GM21786 (cell line): ENCODE measurements around the gene GFPT1.
A peak's percentile ranks its signal among the peaks of the same experiment; 100 is the strongest.

Experiments used
- ATAC-seq: cut with Tn5 transposase; IDR thresholded peaks from one replicate; pipeline ENCODE4 v1.9.1; 2021; ENCODE audit not compliant: unreplicated experiment

GFPT1 gene

GRCh38 chr2:69330781-69331180 lies 56.2 kb downstream of the GFPT1 start:
- ATAC-seq: no peak

GRCh38 chr2:69322631-69323030 lies 64.4 kb downstream of the GFPT1 start:
- no peak for ATAC-seq

GRCh38 chr2:69316550-69316949 lies 70.5 kb downstream of the GFPT1 start:
- no peak for ATAC-seq

- no peak for ATAC-seq
Measured at GRCh38 chr2:69315160-69315761, 71.8 kb downstream of the GFPT1 start.

- ATAC-seq: no peak
Measured at GRCh38 chr2:69311024-69311416, 76.0 kb downstream of the GFPT1 start.

GRCh38 chr2:69310111-69311023 lies 76.7 kb downstream of the GFPT1 start:
- no peak for ATAC-seq

- ATAC-seq: no peak
Measured at GRCh38 chr2:69309351-69310110, 77.5 kb downstream of the GFPT1 start.

- ATAC-seq: no peak
Measured at GRCh38 chr2:69308338-69308737, 78.7 kb downstream of the GFPT1 start.

- ATAC-seq: no peak
Measured at GRCh38 chr2:69307579-69308064, 79.4 kb downstream of the GFPT1 start.

- peak; percentile 70 for ATAC-seq
Measured at GRCh38 chr2:69306822-69307578, 80.0 kb downstream of the GFPT1 start.

GRCh38 chr2:69306393-69306821 lies 80.6 kb downstream of the GFPT1 start:
- ATAC-seq: no peak

- no peak for ATAC-seq
Measured at GRCh38 chr2:69305712-69306392, 81.2 kb downstream of the GFPT1 start.

- no peak for ATAC-seq
Measured at GRCh38 chr2:69305166-69305565, 81.9 kb downstream of the GFPT1 start.

GRCh38 chr2:69304656-69305055 lies 82.4 kb downstream of the GFPT1 start:
- no peak for ATAC-seq

- ATAC-seq: no peak
Measured at GRCh38 chr2:69300650-69301049, 86.4 kb downstream of the GFPT1 start.

GRCh38 chr2:69299772-69300516 lies 87.1 kb downstream of the GFPT1 start:
- no peak for ATAC-seq

- ATAC-seq: no peak
Measured at GRCh38 chr2:69298862-69299261, 88.2 kb downstream of the GFPT1 start.

- no peak for ATAC-seq
Measured at GRCh38 chr2:69298261-69298660, 88.8 kb downstream of the GFPT1 start.

- ATAC-seq: no peak
Measured at GRCh38 chr2:69297216-69297615, 89.8 kb downstream of the GFPT1 start.
